Transverse colon (tissue), 3 donors: ENCODE results near the gene STING1.

ENCODE experiments used
- EP300 ChIP-seq: sonication (generic); formaldehyde crosslinking; IDR thresholded peaks from one replicate; pipeline ENCODE4 v1.6.1; 2017; ENCODE audit warnings: antibody characterized with exemption, low read depth
- POLR2A ChIP-seq: fragments of 450-650 bp; IDR thresholded peaks from one replicate; pipeline ENCODE4 v1.6.1; 2016; ENCODE audit warnings: antibody characterized with exemption, mild to moderate bottlenecking, moderate library complexity
- TF ChIP-seq, protein P1 (sequence below), 5 experiments: fragments of 200-600 bp in 3 of 5; fragments of 450-650 bp in 2 of 5; sonication (generic) in 3 of 5; IDR thresholded peaks; 1 replicate in 2 of 5; 2 replicates in 3 of 5; pipeline ENCODE4 v1.5.1; 2016 to 2017; ENCODE audit warnings: antibody characterized with exemption in 5 of 5, inconsistent platforms in 3 of 5, mild to moderate bottlenecking in 2 of 5, moderate library complexity in 1 of 5

DNA sequence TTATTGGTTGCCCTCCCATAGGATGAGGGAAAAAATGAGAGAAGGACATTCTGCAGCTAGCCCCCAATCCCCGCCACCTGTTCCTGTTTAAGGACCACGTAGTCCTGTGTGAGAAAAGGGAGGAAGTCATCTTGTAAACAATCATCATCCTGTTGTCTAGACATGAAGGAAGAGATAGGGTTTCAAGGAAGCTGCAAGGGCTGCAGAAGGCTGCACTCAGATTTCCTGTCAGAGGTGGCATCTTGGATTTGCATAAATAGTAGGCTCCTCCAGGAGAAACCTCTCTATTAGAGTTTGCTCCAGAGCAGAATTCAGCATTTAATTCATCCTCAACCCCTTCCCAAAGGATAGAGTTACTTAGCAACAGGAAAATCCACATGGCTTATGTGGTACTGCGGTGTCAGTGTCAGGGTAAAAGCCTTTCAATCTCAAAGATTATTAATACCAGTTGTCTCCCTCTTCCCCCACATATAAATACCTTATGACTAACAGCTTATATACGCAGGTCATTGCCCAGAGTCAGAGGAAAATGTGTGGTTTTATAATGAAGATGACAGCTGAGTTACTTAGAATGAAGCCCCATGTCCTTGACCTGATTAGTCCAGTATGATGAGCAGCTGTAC, 38.6 kb downstream of the STING1 start:
- TF ChIP-seq POLR2A, result no peak
- TF ChIP-seq, protein P1, sequence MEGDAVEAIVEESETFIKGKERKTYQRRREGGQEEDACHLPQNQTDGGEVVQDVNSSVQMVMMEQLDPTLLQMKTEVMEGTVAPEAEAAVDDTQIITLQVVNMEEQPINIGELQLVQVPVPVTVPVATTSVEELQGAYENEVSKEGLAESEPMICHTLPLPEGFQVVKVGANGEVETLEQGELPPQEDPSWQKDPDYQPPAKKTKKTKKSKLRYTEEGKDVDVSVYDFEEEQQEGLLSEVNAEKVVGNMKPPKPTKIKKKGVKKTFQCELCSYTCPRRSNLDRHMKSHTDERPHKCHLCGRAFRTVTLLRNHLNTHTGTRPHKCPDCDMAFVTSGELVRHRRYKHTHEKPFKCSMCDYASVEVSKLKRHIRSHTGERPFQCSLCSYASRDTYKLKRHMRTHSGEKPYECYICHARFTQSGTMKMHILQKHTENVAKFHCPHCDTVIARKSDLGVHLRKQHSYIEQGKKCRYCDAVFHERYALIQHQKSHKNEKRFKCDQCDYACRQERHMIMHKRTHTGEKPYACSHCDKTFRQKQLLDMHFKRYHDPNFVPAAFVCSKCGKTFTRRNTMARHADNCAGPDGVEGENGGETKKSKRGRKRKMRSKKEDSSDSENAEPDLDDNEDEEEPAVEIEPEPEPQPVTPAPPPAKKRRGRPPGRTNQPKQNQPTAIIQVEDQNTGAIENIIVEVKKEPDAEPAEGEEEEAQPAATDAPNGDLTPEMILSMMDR (IDR thresholded peaks at IDR 0.05), result no peak
- TF ChIP-seq EP300, result no peak
